ENCODE data around the gene USP5. TPM values are rescaled to one million over a fixed set of nuclear protein-coding genes. Genes with fewer than 3 reads are reported as not detected.

USP5 gene
- total and polyA plus RNA-seq, 2 donors (not counting 1 experiment from before 2014, with no cell fraction given) = 35.1 to 59.7 TPM

DNA sequence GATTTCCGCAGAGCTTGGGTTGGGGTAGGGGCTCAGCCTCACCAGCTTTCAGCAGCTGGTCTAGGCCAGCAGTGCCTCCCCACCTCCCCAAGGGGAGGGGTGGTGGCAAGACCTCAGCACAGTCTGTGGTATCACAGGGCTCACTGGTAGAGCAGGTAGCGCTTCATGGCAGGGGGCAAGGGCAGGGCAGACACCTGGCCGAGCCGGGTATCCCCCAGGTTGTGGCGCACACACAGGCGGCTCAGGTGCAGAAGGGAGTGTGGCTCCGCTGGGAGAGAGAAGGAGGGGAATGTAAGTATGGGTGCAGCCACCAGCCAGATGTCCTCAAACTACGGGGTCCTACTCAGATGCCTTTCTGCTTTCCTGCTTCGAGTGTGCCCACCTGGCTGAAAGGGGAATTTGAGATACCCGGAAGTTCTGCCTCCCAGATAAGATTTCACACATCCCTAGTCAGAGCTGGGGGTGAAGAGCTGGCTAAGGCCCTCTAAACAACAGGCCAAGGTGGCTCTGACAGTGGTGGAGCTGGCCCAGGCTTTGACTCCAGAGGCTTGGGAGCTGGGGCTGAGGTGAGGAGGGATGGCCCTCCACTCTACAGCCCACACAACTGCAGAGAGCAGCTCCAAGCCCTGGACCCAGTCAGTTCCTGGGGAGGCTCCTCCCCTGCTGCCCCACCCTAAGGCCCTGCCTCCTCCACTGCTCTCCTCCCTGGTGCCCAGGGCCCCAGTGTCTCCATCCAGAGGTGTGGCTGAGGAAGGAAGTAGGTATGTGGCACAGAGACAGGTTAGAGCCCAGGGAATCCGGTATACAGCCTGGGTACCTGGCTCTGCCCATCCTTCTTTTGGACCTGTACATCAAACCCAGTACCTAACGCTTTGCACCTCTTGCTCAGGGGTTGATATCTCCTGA lies 19.4 kb downstream of the USP5 start:
- H3K27me3 Mint-ChIP-seq = no peaks in the 10 kb centered on the region
- peaks cover 53% of the 10 kb centered on the region for H3K4me1 Mint-ChIP-seq
- peaks cover 0 to 21% of the 10 kb centered on the region in 2 experiments for H3K36me3 ChIP-seq (replicated peaks in 1 of 2; ENCODE audit: control extremely low read depth in 1 of 2, control insufficient read depth in 1 of 2, extremely low read depth in 1 of 2, insufficient read depth in 2 of 2, low read length in 1 of 2)
- no peaks in the 10 kb centered on the region for H3K9me3 Mint-ChIP-seq (ENCODE audit: insufficient read depth)
- CTCF ChIA-PET = interaction anchor here (0.9 to 11.8 kb wide), 24 partner anchors 10 to 273 kb away, joined by 3 to 136 read pairs (median 14); partner anchors contain the start of genes C12orf57, C1RL, CDCA3 and LPCAT3
- ATAC-seq (ENCODE audit: low read depth) (no peak), DNase-seq (no peak)
- H4K20me1 ChIP-seq (ENCODE audit: control insufficient read depth, insufficient read depth, low read length, poor library complexity, severe bottlenecking) = peaks cover 46% of the 10 kb centered on the region
- H3K79me2 ChIP-seq (ENCODE audit: control insufficient read depth, insufficient read depth, low read length) = peaks cover 17% of the 10 kb centered on the region
- peak overlapping the region in 1 of 5 experiments; percentile 88 for H3K4me3 ChIP-seq (ENCODE audit: control extremely low read depth in 1 of 5, extremely low read depth in 1 of 5, insufficient read depth in 1 of 5, low read depth in 2 of 5, low read length in 4 of 5)
- no peak overlapping the region for H3K27ac Mint-ChIP-seq
- POLR2A ChIA-PET = interaction anchor here (0.6 to 2.3 kb wide), 5 partner anchors 17 to 225 kb away, joined by 3 to 29 read pairs (median 8); partner anchors contain the start of genes CDCA3, MLF2 and USP5
- H3K9me3 ChIP-seq (ENCODE audit: control extremely low read depth in 1 of 3, control insufficient read depth in 2 of 3, insufficient read depth in 1 of 3, low read length in 2 of 3) = no peaks in the 10 kb centered on the region
- TF ChIP-seq EZH2 (IDR thresholded peaks at IDR 0.05; ENCODE audit: borderline replicate concordance, insufficient read depth, low read depth, low read length, poor library complexity, severe bottlenecking) = no peak
- TF ChIP-seq, protein P1, sequence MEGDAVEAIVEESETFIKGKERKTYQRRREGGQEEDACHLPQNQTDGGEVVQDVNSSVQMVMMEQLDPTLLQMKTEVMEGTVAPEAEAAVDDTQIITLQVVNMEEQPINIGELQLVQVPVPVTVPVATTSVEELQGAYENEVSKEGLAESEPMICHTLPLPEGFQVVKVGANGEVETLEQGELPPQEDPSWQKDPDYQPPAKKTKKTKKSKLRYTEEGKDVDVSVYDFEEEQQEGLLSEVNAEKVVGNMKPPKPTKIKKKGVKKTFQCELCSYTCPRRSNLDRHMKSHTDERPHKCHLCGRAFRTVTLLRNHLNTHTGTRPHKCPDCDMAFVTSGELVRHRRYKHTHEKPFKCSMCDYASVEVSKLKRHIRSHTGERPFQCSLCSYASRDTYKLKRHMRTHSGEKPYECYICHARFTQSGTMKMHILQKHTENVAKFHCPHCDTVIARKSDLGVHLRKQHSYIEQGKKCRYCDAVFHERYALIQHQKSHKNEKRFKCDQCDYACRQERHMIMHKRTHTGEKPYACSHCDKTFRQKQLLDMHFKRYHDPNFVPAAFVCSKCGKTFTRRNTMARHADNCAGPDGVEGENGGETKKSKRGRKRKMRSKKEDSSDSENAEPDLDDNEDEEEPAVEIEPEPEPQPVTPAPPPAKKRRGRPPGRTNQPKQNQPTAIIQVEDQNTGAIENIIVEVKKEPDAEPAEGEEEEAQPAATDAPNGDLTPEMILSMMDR (IDR thresholded peaks at IDR 0.05) = no peak
- peak overlapping the region; percentile 97 for H3K4me2 ChIP-seq (replicated peaks; ENCODE audit: low read depth, low read length, poor library complexity, severe bottlenecking)
- H3K9ac ChIP-seq (ENCODE audit: low read length) = no peak overlapping the region
- H3K4me3 Mint-ChIP-seq = peak overlapping the region; percentile 90
- H2AFZ ChIP-seq (ENCODE audit: insufficient read depth, low read depth, low read length, poor library complexity, severe bottlenecking) = no peak overlapping the region
- peak overlapping the region in 1 of 2 donors; percentile 14 for H3K27ac ChIP-seq (ENCODE audit: low read length in 2 of 2)
- WGBS (ENCODE audit: insufficient coverage) = 66% methylated on average over 11 of the region's 12 CpGs
- intact Hi-C loops (cut with micrococcal nuclease) = no loop called here
- no peaks in the 10 kb centered on the region for H3K27me3 ChIP-seq (replicated peaks in 1 of 4; ENCODE audit: control extremely low read depth in 1 of 4, control insufficient read depth in 3 of 4, insufficient read depth in 4 of 4, low read length in 3 of 4)
- H3K4me1 ChIP-seq (ENCODE audit: control insufficient read depth in 2 of 2, insufficient read depth in 2 of 2, low read length in 2 of 2) = peaks cover 37 to 50% of the 10 kb centered on the region in 2 donors

Data from B cell (primary cell).